ENCODE data around the gene RPUSD4. TPM values are rescaled to one million over a fixed set of nuclear protein-coding genes. Genes with fewer than 3 reads are reported as not detected.

The RPUSD4 gene
- total and polyA plus RNA-seq, 2 experiments from 2014 or later: 20.8 to 60.8 TPM

DNA sequence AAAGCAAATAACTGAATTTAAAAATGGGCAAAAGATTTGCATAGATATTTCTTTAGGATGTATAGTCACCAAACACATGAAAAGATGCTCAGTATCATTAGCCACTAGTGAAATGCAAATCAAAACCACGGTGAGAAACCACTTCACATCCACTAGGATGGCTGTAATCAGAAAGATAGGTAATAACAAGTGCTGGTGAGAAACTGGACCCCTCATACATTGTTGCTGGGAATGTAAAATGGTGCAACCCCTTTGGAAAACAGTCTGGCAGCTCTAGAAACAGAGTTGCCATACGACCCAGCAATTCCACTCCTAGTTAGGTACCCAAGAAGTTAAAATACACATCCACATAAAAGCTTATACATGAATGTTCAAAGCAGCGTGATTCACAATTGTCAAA is 16.3 kb downstream of the RPUSD4 start (continued):
- TF ChIP-seq, protein P1, sequence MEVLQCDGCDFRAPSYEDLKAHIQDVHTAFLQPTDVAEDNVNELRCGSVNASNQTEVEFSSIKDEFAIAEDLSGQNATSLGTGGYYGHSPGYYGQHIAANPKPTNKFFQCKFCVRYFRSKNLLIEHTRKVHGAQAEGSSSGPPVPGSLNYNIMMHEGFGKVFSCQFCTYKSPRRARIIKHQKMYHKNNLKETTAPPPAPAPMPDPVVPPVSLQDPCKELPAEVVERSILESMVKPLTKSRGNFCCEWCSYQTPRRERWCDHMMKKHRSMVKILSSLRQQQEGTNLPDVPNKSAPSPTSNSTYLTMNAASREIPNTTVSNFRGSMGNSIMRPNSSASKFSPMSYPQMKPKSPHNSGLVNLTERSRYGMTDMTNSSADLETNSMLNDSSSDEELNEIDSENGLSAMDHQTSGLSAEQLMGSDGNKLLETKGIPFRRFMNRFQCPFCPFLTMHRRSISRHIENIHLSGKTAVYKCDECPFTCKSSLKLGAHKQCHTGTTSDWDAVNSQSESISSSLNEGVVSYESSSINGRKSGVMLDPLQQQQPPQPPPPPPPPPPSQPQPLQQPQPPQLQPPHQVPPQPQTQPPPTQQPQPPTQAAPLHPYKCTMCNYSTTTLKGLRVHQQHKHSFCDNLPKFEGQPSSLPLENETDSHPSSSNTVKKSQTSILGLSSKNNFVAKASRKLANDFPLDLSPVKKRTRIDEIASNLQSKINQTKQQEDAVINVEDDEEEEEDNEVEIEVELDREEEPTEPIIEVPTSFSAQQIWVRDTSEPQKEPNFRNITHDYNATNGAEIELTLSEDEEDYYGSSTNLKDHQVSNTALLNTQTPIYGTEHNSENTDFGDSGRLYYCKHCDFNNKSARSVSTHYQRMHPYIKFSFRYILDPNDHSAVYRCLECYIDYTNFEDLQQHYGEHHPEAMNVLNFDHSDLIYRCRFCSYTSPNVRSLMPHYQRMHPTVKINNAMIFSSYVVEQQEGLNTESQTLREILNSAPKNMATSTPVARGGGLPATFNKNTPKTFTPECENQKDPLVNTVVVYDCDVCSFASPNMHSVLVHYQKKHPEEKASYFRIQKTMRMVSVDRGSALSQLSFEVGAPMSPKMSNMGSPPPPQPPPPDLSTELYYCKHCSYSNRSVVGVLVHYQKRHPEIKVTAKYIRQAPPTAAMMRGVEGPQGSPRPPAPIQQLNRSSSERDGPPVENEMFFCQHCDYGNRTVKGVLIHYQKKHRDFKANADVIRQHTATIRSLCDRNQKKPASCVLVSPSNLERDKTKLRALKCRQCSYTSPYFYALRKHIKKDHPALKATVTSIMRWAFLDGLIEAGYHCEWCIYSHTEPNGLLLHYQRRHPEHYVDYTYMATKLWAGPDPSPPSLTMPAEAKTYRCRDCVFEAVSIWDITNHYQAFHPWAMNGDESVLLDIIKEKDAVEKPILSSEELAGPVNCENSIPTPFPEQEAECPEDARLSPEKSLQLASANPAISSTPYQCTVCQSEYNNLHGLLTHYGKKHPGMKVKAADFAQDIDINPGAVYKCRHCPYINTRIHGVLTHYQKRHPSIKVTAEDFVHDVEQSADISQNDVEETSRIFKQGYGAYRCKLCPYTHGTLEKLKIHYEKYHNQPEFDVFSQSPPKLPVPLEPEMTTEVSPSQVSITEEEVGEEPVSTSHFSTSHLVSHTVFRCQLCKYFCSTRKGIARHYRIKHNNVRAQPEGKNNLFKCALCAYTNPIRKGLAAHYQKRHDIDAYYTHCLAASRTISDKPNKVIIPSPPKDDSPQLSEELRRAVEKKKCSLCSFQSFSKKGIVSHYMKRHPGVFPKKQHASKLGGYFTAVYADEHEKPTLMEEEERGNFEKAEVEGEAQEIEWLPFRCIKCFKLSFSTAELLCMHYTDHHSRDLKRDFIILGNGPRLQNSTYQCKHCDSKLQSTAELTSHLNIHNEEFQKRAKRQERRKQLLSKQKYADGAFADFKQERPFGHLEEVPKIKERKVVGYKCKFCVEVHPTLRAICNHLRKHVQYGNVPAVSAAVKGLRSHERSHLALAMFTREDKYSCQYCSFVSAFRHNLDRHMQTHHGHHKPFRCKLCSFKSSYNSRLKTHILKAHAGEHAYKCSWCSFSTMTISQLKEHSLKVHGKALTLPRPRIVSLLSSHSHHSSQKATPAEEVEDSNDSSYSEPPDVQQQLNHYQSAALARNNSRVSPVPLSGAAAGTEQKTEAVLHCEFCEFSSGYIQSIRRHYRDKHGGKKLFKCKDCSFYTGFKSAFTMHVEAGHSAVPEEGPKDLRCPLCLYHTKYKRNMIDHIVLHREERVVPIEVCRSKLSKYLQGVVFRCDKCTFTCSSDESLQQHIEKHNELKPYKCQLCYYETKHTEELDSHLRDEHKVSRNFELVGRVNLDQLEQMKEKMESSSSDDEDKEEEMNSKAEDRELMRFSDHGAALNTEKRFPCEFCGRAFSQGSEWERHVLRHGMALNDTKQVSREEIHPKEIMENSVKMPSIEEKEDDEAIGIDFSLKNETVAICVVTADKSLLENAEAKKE (CRISPR knock-in tag; IDR thresholded peaks at IDR 0.05): no peak
- TF ChIP-seq, protein P2, sequence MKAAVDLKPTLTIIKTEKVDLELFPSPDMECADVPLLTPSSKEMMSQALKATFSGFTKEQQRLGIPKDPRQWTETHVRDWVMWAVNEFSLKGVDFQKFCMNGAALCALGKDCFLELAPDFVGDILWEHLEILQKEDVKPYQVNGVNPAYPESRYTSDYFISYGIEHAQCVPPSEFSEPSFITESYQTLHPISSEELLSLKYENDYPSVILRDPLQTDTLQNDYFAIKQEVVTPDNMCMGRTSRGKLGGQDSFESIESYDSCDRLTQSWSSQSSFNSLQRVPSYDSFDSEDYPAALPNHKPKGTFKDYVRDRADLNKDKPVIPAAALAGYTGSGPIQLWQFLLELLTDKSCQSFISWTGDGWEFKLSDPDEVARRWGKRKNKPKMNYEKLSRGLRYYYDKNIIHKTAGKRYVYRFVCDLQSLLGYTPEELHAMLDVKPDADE (IDR thresholded peaks at IDR 0.05): no peak
- TF ChIP-seq EZH2 (IDR thresholded peaks at IDR 0.05; ENCODE audit: low read depth, unreplicated experiment): no peak
- no peak for TF ChIP-seq JUNB (IDR thresholded peaks at IDR 0.05; ENCODE audit: unreplicated experiment)

DNA sequence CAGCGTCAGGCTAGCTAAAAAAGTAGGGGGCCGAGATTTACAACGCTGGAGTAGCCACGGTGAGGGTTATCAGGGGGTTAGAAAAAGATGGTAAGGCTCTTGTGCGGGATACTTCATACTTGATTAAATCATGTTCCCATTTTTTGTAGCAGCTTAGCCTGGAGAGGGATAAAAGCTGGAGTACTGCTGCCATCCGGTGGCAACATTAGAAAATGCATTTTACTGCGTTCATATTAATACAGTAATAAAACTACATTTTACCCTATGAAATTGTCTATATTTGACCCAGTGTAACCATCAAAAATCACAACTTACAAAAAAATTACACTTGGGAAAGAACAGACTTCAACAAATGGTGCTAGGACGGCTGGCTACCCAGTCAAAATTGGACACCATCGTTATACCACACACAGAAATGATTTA is 17.3 kb downstream of the RPUSD4 start:
- Histone ChIP-seq H3K4me1 (ENCODE audit: insufficient read depth) (no peaks in the 10 kb centered on the region), H3K9me2 (ENCODE audit: insufficient read depth) (no peaks in the 10 kb centered on the region), H3K79me2 (replicated peaks; ENCODE audit: insufficient read depth) (no peaks in the 10 kb centered on the region), H2AFZ (no peak overlapping the region), H4K20me1 (replicated peaks; ENCODE audit: insufficient read depth) (no peaks in the 10 kb centered on the region), H3K4me3 (no peak overlapping the region), H3F3A (replicated peaks; ENCODE audit: low read depth) (no peaks in the 10 kb centered on the region), H3K36me3 (ENCODE audit: insufficient read depth) (peaks cover 16% of the 10 kb centered on the region), H3K27me3 (ENCODE audit: insufficient read depth) (no peaks in the 10 kb centered on the region), H3K4me2 (no peak overlapping the region), H3K27ac (ENCODE audit: low read depth) (no peak overlapping the region)
- peaks cover 64% of the 10 kb centered on the region for H3K36me3 Mint-ChIP-seq (ENCODE audit: low read depth)
- peak; percentile 76 for ATAC-seq
- DNase-seq (ENCODE audit: low spot score): peak; percentile 56
- H3K27me3 Mint-ChIP-seq (ENCODE audit: insufficient read depth, low read depth, poor library complexity): peaks cover 8% of the 10 kb centered on the region
- no peak overlapping the region for H3K4me3 Mint-ChIP-seq
- H3K4me1 Mint-ChIP-seq: no peaks in the 10 kb centered on the region; the same call in 2 of the 3 replicates
- TF ChIP-seq, protein P3, sequence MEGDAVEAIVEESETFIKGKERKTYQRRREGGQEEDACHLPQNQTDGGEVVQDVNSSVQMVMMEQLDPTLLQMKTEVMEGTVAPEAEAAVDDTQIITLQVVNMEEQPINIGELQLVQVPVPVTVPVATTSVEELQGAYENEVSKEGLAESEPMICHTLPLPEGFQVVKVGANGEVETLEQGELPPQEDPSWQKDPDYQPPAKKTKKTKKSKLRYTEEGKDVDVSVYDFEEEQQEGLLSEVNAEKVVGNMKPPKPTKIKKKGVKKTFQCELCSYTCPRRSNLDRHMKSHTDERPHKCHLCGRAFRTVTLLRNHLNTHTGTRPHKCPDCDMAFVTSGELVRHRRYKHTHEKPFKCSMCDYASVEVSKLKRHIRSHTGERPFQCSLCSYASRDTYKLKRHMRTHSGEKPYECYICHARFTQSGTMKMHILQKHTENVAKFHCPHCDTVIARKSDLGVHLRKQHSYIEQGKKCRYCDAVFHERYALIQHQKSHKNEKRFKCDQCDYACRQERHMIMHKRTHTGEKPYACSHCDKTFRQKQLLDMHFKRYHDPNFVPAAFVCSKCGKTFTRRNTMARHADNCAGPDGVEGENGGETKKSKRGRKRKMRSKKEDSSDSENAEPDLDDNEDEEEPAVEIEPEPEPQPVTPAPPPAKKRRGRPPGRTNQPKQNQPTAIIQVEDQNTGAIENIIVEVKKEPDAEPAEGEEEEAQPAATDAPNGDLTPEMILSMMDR (conservative IDR thresholded peaks at IDR 0.05; ENCODE audit: low read depth in 2 of 2): peak; percentile 74 to 81
- TF ChIP-seq, protein P2 (IDR thresholded peaks at IDR 0.05): no peak
- peaks cover 22% of the 10 kb centered on the region for H3K9me3 Mint-ChIP-seq
- no peak overlapping the region for H3K27ac Mint-ChIP-seq

All from GM23338 (cell line).